Skeletal muscle satellite cell (primary cell): ENCODE measurements around the gene TRAPPC2L.

Source experiments
- H3K27me3 ChIP-seq: 2 replicates; pipeline ENCODE4 v1.7.0; 2013; ENCODE audit warnings: low read length; ENCODE audit not compliant: control insufficient read depth, insufficient read depth
- H3K36me3 ChIP-seq: 2 replicates; pipeline ENCODE4 v1.7.0; 2013; ENCODE audit warnings: mild to moderate bottlenecking, control low read depth, low read length; ENCODE audit not compliant: insufficient read depth
- H3K4me1 ChIP-seq: 2 replicates; pipeline ENCODE4 v1.7.0; 2013; ENCODE audit warnings: low read length; ENCODE audit not compliant: control insufficient read depth, insufficient read depth
- H3K4me2 ChIP-seq: 2 replicates; pipeline ENCODE4 v1.7.0; 2013; ENCODE audit warnings: mild to moderate bottlenecking, low read length
- H3K4me3 ChIP-seq: 2 replicates; pipeline ENCODE4 v1.7.0; 2013; ENCODE audit warnings: low read length
- H3K9ac ChIP-seq: 2 replicates; pipeline ENCODE4 v1.7.0; 2013; ENCODE audit warnings: mild to moderate bottlenecking, low read depth, low read length, moderate library complexity
- H3K9me3 ChIP-seq: replicated peaks from 2 replicates; pipeline ENCODE4 v1.7.0; 2013; ENCODE audit warnings: mild to moderate bottlenecking, control low read depth, low read length

TRAPPC2L gene

DNA sequence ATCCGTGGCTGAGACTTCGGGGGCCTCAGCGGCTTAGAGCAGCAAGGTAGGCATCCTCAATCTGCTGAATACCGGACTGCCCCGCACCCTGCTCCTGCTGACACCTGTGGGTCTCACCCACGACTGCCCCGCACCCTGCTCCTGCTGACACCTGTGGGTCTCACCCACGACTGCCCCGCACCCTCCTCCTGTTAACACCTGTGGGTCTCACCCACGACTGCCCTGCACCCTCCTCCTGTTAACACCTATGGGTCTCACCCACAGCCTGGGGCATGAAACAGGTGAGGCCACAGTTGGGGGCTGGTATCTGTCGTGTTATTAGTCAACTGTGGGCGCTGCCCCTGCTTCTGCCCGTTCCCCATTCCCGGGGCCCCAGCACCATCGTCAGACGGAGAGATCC, 45.8 kb downstream of the TRAPPC2L start:
- H3K27me3 ChIP-seq, result peaks cover 44% of the 10 kb centered on the region
- H3K4me3 ChIP-seq, result no peak overlapping the region
- no peaks in the 10 kb centered on the region for H3K4me1 ChIP-seq
- no peak overlapping the region for H3K4me2 ChIP-seq
- no peaks in the 10 kb centered on the region for H3K9me3 ChIP-seq
- no peaks in the 10 kb centered on the region for H3K36me3 ChIP-seq
- H3K9ac ChIP-seq, result no peak overlapping the region

DNA sequence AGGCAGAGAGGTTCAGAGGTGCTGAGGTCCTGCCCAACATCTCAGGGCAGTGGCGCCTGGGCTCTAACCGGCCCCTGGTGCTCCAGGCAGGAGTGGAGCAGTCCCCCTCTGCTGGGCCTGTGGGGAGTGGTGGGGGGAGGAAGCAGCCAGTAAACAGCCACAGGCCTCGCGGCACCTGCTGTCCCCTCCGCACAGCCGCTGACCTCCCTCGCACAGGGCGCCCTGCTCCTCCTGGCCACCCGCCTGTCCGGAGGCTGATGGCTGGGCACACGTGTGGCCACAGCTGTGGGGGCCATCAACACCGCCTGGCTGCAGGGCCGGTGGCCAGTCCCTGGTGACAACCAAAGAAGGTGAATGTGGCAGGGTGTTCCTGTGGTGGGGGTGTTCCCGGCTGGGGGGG, 46.3 kb downstream of the TRAPPC2L start:
- H3K4me3 ChIP-seq, result no peak overlapping the region
- no peaks in the 10 kb centered on the region for H3K4me1 ChIP-seq
- H3K27me3 ChIP-seq, result peaks cover 44% of the 10 kb centered on the region
- no peaks in the 10 kb centered on the region for H3K9me3 ChIP-seq
- H3K4me2 ChIP-seq, result no peak overlapping the region
- no peaks in the 10 kb centered on the region for H3K36me3 ChIP-seq
- no peak overlapping the region for H3K9ac ChIP-seq

DNA sequence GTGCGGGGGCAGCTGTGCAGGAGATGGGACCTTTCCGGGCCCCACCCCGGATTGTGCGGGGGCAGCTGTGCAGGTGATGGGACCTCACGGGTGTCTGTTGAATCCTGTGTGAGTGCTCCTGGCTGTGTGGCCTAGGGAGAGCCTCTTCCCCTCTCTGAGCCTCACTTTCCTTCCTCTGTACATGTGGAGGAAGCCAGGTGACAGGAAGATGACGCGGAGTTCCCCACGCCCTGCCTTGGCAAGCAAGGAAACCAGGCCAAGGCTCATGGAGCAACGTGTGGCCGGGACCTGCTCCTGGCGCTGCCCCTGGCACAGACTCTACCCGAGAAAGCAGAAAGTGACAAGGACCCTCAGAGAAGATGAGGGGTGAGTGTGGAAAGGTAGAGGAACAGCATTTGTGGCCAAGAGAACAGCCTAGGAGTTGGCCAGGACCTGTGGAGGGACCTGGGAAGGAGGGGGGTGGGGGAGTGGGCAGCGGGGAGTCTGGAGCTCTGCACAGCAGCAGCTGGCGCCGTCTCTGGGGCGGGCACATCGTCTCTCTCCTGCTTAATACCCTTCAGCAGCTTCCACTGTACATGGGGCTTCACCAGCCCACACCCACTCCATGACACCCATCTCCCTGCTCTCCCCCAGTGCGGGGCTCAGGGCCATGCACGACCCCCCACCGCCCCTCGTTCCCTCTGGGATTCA, 47.9 kb downstream of the TRAPPC2L start:
- no peaks in the 10 kb centered on the region for H3K9me3 ChIP-seq

DNA sequence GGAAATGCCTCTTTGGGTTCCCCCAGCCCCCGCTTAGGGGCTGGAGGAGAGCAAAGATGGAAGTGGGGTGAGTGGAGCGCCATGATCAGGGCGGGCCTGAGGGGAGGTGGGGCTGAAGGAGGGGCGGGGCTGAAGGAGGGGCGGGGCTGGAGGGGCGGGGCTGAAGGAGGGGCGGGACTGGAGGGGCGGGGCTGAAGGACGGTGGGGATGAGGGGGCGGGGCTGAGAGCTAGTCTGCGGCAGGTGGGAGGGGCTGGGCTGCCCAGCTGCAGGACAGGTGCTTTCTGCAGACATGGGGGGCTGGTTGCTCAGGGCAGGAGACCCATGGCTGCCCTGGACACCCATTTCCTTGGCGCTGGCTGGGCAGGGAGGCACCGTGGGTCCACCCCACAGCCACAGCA, 48.6 kb downstream of the TRAPPC2L start:
- Histone ChIP-seq H3K9ac (no peak overlapping the region), H3K36me3 (no peaks in the 10 kb centered on the region), H3K4me3 (no peak overlapping the region), H3K27me3 (peaks cover 53% of the 10 kb centered on the region), H3K9me3 (no peaks in the 10 kb centered on the region), H3K4me1 (no peaks in the 10 kb centered on the region), H3K4me2 (no peak overlapping the region)

More for the DNA sequence above, 47.9 kb downstream of the TRAPPC2L start:
- Histone ChIP-seq H3K36me3 (no peaks in the 10 kb centered on the region), H3K9ac (no peak overlapping the region), H3K4me1 (no peaks in the 10 kb centered on the region), H3K27me3 (peaks cover 52% of the 10 kb centered on the region), H3K4me3 (no peak overlapping the region), H3K4me2 (no peak overlapping the region)

DNA sequence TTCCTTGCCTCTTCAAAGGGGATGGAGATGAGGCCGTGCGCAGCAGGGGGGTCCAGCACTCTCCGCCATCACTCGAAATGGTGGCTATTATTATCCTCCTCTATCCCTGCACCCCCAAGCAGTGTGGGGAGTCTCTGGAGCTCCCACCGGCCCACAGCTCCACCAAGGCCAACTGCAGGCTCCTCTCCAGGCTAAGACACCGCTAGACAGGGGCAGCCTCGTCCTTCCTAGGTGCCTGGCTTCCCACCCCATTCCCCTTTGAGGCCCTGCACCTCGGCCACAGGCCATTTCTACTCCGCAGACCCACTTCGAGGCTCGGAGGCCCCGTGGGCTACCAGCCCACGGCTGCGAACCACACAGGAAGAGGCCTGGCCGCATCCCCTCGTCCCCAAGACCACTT, 49.1 kb downstream of the TRAPPC2L start:
- H3K36me3 ChIP-seq, result no peaks in the 10 kb centered on the region
- H3K4me1 ChIP-seq, result no peaks in the 10 kb centered on the region
- no peak overlapping the region for H3K9ac ChIP-seq
- H3K4me3 ChIP-seq, result no peak overlapping the region
- H3K4me2 ChIP-seq, result no peak overlapping the region
- H3K27me3 ChIP-seq, result peaks cover 53% of the 10 kb centered on the region
- no peaks in the 10 kb centered on the region for H3K9me3 ChIP-seq

DNA sequence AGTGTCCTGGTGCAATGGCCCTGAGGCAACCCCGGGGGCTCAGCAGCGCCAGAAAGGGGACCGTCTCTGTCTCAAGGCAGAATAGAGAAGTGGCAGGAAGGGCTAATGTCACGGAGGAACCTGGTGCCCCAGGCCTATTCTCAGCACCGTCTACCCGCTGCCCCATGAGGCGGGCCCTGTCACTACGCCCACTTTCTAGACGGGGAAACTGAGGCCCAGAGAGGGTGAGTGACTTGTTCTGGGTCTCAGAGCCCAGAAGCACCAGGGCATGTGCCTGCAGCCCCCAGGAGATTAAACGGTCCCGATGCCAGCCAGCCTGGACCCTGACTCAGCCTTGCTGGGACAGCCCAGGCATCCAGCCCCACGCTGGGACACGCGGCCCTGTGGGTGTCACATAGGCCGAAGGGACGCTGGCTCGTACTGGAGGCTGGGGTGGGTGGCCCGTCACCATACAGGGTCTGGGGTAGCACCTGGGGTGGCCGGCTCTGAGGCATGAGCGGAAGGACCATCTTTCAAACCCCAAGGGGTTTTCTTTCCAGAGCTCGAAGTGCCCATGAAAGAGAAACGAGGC, 49.7 kb downstream of the TRAPPC2L start:
- H3K27me3 ChIP-seq, result peaks cover 58% of the 10 kb centered on the region
- no peaks in the 10 kb centered on the region for H3K36me3 ChIP-seq
- no peaks in the 10 kb centered on the region for H3K4me1 ChIP-seq
- no peak overlapping the region for H3K4me2 ChIP-seq
- no peaks in the 10 kb centered on the region for H3K9me3 ChIP-seq
- H3K4me3 ChIP-seq, result no peak overlapping the region
- no peak overlapping the region for H3K9ac ChIP-seq

DNA sequence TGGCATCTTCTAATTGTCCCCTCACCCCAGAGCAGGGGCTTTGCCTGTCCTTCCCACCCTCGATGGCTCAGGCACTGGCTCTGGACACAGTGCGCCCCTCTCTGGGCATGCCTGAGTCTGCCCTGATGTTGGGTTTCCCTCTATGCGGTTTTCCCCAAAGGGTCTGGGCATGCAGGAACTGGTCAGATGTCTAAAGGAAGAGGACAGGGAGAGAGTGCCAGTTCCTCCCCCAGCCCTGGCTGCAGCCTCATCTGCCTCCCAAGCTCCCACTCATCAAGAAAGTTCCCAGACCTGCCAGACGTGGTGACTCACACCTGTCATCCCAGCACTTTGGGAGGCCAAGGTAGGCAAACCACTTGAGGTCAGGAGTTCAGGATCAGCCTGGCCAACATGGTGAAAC, 50.8 kb downstream of the TRAPPC2L start:
- no peak overlapping the region for H3K4me3 ChIP-seq
- H3K9me3 ChIP-seq, result no peaks in the 10 kb centered on the region
- no peaks in the 10 kb centered on the region for H3K36me3 ChIP-seq
- H3K9ac ChIP-seq, result no peak overlapping the region
- peaks cover 59% of the 10 kb centered on the region for H3K27me3 ChIP-seq
- no peaks in the 10 kb centered on the region for H3K4me1 ChIP-seq
- H3K4me2 ChIP-seq, result no peak overlapping the region

DNA sequence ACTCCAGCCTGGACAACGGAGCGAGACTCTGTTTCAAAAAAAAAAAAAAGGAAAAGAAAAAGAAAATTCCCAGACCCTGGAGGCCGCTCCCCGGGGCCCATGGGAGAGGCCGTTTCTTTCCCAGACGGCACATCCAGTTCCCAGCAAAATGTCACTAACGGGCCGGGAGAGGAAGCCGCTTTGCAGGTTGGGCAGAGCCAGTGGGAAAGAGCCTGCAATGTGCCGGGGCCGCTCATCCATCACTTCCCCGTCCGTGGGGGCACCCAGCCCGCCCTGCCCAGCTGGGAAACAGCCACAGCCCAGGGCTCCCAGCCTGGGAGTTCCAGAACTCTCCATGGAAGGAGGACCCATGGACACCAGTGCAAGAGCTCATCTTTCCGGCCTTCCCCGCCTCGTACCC, 51.4 kb downstream of the TRAPPC2L start:
- peaks cover 58% of the 10 kb centered on the region for H3K27me3 ChIP-seq
- no peak overlapping the region for H3K4me2 ChIP-seq
- H3K9me3 ChIP-seq, result no peaks in the 10 kb centered on the region
- no peaks in the 10 kb centered on the region for H3K4me1 ChIP-seq
- no peaks in the 10 kb centered on the region for H3K36me3 ChIP-seq
- no peak overlapping the region for H3K9ac ChIP-seq
- H3K4me3 ChIP-seq, result no peak overlapping the region

DNA sequence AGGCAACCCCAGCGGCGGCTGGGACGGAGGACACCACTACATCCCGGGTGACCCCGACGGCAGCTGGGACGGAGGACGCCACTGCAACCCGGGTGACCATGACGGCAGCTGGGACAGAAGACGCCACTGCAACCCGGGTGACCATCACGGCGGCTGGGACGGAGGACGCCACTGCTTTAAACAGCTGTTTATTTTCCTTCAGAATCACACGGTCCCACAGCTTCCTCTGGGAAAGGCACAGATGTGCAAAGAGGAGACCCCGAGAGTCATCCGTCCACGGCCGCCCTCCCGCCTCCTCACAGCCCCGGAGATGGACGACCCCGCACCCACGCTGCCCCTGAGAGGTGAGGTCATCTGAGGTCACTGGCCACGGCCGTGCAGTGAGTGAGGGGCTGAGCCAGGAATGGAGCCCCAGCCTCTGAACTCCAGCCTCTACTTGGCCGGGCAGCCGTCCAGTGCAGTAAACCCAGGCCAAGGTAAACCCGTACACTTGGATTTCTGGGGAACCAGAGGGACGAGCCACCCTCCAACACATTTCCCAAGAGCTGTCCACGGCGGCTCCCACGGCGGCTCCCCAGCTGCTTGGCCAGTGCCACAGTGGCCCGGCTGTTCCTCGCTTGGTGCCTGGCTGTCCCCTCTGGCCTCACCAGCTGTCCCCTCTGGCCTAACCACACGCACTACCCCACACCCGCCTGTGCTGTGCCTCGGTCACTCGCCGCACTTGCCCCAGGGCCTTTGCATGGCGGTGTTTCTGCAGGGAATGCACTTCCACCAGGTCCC, 52.7 kb downstream of the TRAPPC2L start:
- Histone ChIP-seq H3K9ac (no peak overlapping the region), H3K4me3 (no peak overlapping the region), H3K36me3 (no peaks in the 10 kb centered on the region), H3K4me2 (no peak overlapping the region), H3K27me3 (peaks cover 47% of the 10 kb centered on the region), H3K9me3 (no peaks in the 10 kb centered on the region), H3K4me1 (no peaks in the 10 kb centered on the region)

DNA sequence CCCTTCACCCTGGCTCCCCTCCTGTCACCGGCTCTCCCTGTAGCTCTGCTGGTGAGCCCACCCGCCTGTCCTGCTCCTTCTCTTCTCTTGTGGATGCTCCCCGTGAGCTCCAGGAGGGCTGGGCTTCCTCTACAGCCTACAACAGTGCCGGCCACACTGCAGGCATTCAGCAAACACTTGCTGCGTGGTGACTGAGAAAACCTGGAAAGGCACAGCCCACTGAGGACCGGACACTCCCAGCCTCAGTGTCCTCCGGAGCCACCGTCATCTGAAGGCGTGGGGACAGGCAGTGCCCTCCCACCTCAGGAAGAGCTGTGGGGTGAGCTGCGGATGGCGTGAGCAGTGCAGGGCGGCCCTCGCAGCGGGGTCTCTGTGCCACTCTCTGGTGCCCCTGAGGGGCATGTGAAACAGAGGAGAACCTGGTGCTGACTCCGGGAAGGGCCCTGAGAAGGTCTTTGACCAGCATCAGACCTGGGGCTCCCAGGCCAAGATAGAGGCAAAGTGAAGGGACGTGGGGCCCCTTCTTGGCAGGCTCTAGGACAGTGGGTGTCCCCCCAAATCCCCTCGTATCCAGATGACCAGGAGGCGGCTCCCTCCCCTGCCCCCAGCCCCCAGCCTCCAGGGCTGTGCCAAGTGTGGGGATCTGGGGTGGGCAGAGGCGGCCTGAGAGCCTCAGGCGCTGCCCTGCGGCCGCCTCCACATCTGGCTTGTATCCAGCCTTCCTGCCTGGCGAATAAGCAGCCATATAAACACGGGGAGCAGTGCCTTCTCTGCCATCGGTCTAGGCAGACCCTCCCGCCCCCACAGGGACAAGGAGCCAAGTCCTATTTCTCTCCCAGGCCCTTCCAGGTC, 53.6 kb downstream of the TRAPPC2L start:
- Histone ChIP-seq H3K36me3 (no peaks in the 10 kb centered on the region), H3K4me2 (no peak overlapping the region), H3K4me3 (no peak overlapping the region), H3K9me3 (no peaks in the 10 kb centered on the region), H3K4me1 (no peaks in the 10 kb centered on the region), H3K9ac (no peak overlapping the region), H3K27me3 (peaks cover 45% of the 10 kb centered on the region)
